Measurements from ENCODE around the gene DKKL1.

DNA sequence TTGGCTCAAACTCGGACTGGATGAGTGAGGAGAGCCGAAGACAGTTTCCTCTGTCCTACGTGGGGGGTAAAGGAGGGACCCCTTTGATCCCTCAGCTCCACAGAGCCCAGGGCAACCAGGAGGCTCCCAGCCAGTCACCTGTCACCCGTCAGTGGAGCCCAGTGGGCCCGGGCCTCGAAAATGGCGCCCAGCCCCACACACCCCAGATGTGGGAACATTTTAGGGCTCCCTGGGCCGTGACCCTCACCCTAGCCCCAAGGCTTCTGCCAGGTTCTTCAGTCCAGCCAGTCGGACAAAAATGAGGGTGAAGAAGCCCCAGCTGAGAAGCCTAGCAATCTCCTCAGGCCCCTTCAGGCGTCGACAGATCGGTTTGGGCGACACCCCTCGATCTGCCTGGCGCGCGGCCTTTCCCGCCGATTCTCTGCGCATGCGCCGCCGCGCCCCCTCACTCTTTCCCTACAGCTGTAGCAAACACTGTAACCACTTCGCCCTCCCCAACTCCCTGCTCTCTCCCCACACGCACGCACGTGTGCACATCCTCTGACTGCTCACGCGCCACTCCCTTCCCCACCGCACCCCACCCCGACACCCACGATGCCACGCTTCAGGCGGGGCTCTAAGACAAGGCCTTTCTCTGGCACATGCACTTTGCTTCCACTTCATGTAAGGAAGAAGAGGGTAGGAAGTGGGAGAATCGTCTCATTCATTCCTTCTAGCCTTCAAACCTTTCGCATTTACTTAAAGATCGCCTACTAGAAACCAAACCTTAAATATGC is 38.7 kb upstream of the DKKL1 start, which contains the start of gene SLC6A16:
- TF ChIP-seq, protein P1, sequence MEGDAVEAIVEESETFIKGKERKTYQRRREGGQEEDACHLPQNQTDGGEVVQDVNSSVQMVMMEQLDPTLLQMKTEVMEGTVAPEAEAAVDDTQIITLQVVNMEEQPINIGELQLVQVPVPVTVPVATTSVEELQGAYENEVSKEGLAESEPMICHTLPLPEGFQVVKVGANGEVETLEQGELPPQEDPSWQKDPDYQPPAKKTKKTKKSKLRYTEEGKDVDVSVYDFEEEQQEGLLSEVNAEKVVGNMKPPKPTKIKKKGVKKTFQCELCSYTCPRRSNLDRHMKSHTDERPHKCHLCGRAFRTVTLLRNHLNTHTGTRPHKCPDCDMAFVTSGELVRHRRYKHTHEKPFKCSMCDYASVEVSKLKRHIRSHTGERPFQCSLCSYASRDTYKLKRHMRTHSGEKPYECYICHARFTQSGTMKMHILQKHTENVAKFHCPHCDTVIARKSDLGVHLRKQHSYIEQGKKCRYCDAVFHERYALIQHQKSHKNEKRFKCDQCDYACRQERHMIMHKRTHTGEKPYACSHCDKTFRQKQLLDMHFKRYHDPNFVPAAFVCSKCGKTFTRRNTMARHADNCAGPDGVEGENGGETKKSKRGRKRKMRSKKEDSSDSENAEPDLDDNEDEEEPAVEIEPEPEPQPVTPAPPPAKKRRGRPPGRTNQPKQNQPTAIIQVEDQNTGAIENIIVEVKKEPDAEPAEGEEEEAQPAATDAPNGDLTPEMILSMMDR (IDR thresholded peaks at IDR 0.05): no peak
- no peak for TF ChIP-seq POLR2A (IDR thresholded peaks at IDR 0.05)
